ENCODE measurements around the gene HTRA1. TPM values are rescaled to one million over a fixed set of nuclear protein-coding genes. Genes with fewer than 3 reads are reported as not detected.

HTRA1 gene
- polyA plus RNA-seq (2013, experiment 1 of 2; ENCODE audit: insufficient read length) = 377 TPM
- 390 TPM for polyA plus RNA-seq (2013, experiment 2 of 2; ENCODE audit: insufficient read length)

GRCh38 chr10:122461367-122461728 lies at the start of gene HTRA1:
HTRA1 (plus strand) TSS chr10:122461553; CDS start chr10:122461653, 100 bp downstream.
- DNase-seq = peak; percentile 83

- no peak for DNase-seq
Measured at GRCh38 chr10:122413327-122413726, 48.0 kb upstream of the HTRA1 start.

- peak; percentile 30 for DNase-seq
Measured at GRCh38 chr10:122417667-122418066, 43.7 kb upstream of the HTRA1 start.

GRCh38 chr10:122419016-122419415 lies 42.3 kb upstream of the HTRA1 start:
- DNase-seq = peak; percentile 6

- peak; percentile 76 for DNase-seq
Measured at GRCh38 chr10:122419876-122420623, 41.3 kb upstream of the HTRA1 start.

- no peak for DNase-seq
Measured at GRCh38 chr10:122420624-122421007, 40.7 kb upstream of the HTRA1 start.

- DNase-seq = peak; percentile 8
Measured at GRCh38 chr10:122421054-122421625, 40.2 kb upstream of the HTRA1 start.

- DNase-seq = no peak
Measured at GRCh38 chr10:122421742-122422141, 39.6 kb upstream of the HTRA1 start.

- DNase-seq = no peak
Measured at GRCh38 chr10:122422266-122422989, 38.9 kb upstream of the HTRA1 start.

GRCh38 chr10:122424059-122424458 lies 37.3 kb upstream of the HTRA1 start:
- no peak for DNase-seq

- DNase-seq = no peak
Measured at GRCh38 chr10:122426829-122427228, 34.5 kb upstream of the HTRA1 start.

- DNase-seq = no peak
Measured at GRCh38 chr10:122427280-122427679, 34.1 kb upstream of the HTRA1 start.

- peak; percentile 58 for DNase-seq
Measured at GRCh38 chr10:122435212-122435827, 26.0 kb upstream of the HTRA1 start.

- peak; percentile 37 for DNase-seq
Measured at GRCh38 chr10:122441961-122442360, 19.4 kb upstream of the HTRA1 start.

GRCh38 chr10:122445469-122445868 lies 15.9 kb upstream of the HTRA1 start:
- no peak for DNase-seq

GRCh38 chr10:122445904-122446303 lies 15.4 kb upstream of the HTRA1 start:
- DNase-seq = no peak

- DNase-seq = peak; percentile 35
Measured at GRCh38 chr10:122446668-122447423, 14.5 kb upstream of the HTRA1 start.

GRCh38 chr10:122448600-122448999 lies 12.8 kb upstream of the HTRA1 start:
- no peak for DNase-seq

- no peak for DNase-seq
Measured at GRCh38 chr10:122449153-122449552, 12.2 kb upstream of the HTRA1 start.

- DNase-seq = no peak
Measured at GRCh38 chr10:122450353-122450990, 10.9 kb upstream of the HTRA1 start.

GRCh38 chr10:122454071-122454470 lies 7.3 kb upstream of the HTRA1 start:
- peak; percentile 69 for DNase-seq

- no peak for DNase-seq
Measured at GRCh38 chr10:122454603-122455080, 6.7 kb upstream of the HTRA1 start, which contains the start of gene ARMS2. ARMS2 (plus strand) TSS chr10:122454653; CDS start chr10:122454728, 75 bp downstream.
